Mucosa of rectum (tissue), 2 donors: ENCODE results near the gene KCNQ1OT1.
A peak's percentile ranks its signal among the peaks of the same experiment; 100 is the strongest.

Experiments used
- H3K27ac ChIP-seq, 2 donors: one replicate each; pipeline ENCODE4 v1.7.0; 2013; ENCODE audit warnings: inconsistent platforms in 2 of 2, low read depth in 2 of 2, low read length in 2 of 2
- H3K27me3 ChIP-seq, 2 donors: one replicate each; pipeline ENCODE4 v1.7.0; 2013; ENCODE audit warnings: low read length in 2 of 2; ENCODE audit not compliant: control insufficient read depth in 2 of 2, insufficient read depth in 2 of 2
- H3K36me3 ChIP-seq, 2 donors: one replicate each; pipeline ENCODE4 v1.7.0; 2013; ENCODE audit warnings: low read length in 2 of 2; ENCODE audit not compliant: control insufficient read depth in 2 of 2, insufficient read depth in 2 of 2
- H3K4me1 ChIP-seq, 2 donors: one replicate each; pipeline ENCODE4 v1.7.0; 2013; ENCODE audit warnings: low read length in 2 of 2, mild to moderate bottlenecking in 1 of 2; ENCODE audit not compliant: control insufficient read depth in 2 of 2, insufficient read depth in 2 of 2
- H3K4me3 ChIP-seq, 2 donors: one replicate each; pipeline ENCODE4 v1.7.0; 2013; ENCODE audit warnings: low read length in 2 of 2
- H3K9ac ChIP-seq, 2 donors: one replicate each; pipeline ENCODE4 v1.7.0; 2013; ENCODE audit warnings: low read length in 2 of 2, low read depth in 1 of 2, mild to moderate bottlenecking in 1 of 2
- H3K9me3 ChIP-seq, 2 donors: one replicate each; pipeline ENCODE4 v1.7.0; 2013; ENCODE audit warnings: low read length in 2 of 2; ENCODE audit not compliant: control insufficient read depth in 2 of 2
- donor health status: healthy.
- donor health status: Normal muscosa, but diverticular disease.

The KCNQ1OT1 gene

GRCh38 chr11:2701230-2701629 lies 1.4 kb upstream of the KCNQ1OT1 start:
- no peaks in the 10 kb centered on the region for H3K27me3 ChIP-seq
- H3K9me3 ChIP-seq, result no peaks in the 10 kb centered on the region
- H3K4me3 ChIP-seq, result no peak overlapping the region
- H3K36me3 ChIP-seq, result no peaks in the 10 kb centered on the region
- peaks cover 0 to 6% of the 10 kb centered on the region in 2 donors for H3K4me1 ChIP-seq
- no peak overlapping the region for H3K9ac ChIP-seq
- H3K27ac ChIP-seq, result peak overlapping the region; percentile 16 to 94

- no peaks in the 10 kb centered on the region for H3K36me3 ChIP-seq
- H3K9ac ChIP-seq, result peak overlapping the region; percentile 77 to 91
- peaks cover 0 to 6% of the 10 kb centered on the region in 2 donors for H3K4me1 ChIP-seq
- H3K27ac ChIP-seq, result peak overlapping the region; percentile 94 to 95
- no peaks in the 10 kb centered on the region for H3K9me3 ChIP-seq
- H3K27me3 ChIP-seq, result no peaks in the 10 kb centered on the region
- H3K4me3 ChIP-seq, result peak overlapping the region; percentile 70 to 72
These were observed 819 bp upstream of the KCNQ1OT1 start for GRCh38 chr11:2700415-2701211.

GRCh38 chr11:2699185-2699530 lies 636 bp downstream of the KCNQ1OT1 start:
- H3K9ac ChIP-seq, result peak overlapping the region in 1 of 2 donors; percentile 81
- no peaks in the 10 kb centered on the region for H3K36me3 ChIP-seq
- no peaks in the 10 kb centered on the region for H3K9me3 ChIP-seq
- H3K27ac ChIP-seq, result peak overlapping the region in 1 of 2 donors; percentile 95
- peaks cover 0 to 9% of the 10 kb centered on the region in 2 donors for H3K4me1 ChIP-seq
- H3K27me3 ChIP-seq, result no peaks in the 10 kb centered on the region
- H3K4me3 ChIP-seq, result peak overlapping the region; percentile 74 to 78

- H3K27ac ChIP-seq, result no peak overlapping the region
- no peaks in the 10 kb centered on the region for H3K9me3 ChIP-seq
- peak overlapping the region; percentile 71 to 78 for H3K4me3 ChIP-seq
- H3K36me3 ChIP-seq, result no peaks in the 10 kb centered on the region
- H3K27me3 ChIP-seq, result no peaks in the 10 kb centered on the region
- peaks cover 0 to 9% of the 10 kb centered on the region in 2 donors for H3K4me1 ChIP-seq
- H3K9ac ChIP-seq, result peak overlapping the region; percentile 38 to 81
These were observed 1.2 kb downstream of the KCNQ1OT1 start for GRCh38 chr11:2698386-2699184.

GRCh38 chr11:2697866-2698265 lies 1.9 kb downstream of the KCNQ1OT1 start:
- H3K9me3 ChIP-seq, result no peaks in the 10 kb centered on the region
- peak overlapping the region in 1 of 2 donors; percentile 78 for H3K4me3 ChIP-seq
- H3K36me3 ChIP-seq, result no peaks in the 10 kb centered on the region
- H3K9ac ChIP-seq, result no peak overlapping the region
- no peaks in the 10 kb centered on the region for H3K27me3 ChIP-seq
- H3K4me1 ChIP-seq, result peaks cover 0 to 9% of the 10 kb centered on the region in 2 donors
- no peak overlapping the region for H3K27ac ChIP-seq

GRCh38 chr11:2696455-2696854 lies 3.3 kb downstream of the KCNQ1OT1 start:
- no peak overlapping the region for H3K27ac ChIP-seq
- H3K4me1 ChIP-seq, result peaks cover 0 to 9% of the 10 kb centered on the region in 2 donors
- H3K9me3 ChIP-seq, result no peaks in the 10 kb centered on the region
- no peak overlapping the region for H3K4me3 ChIP-seq
- H3K27me3 ChIP-seq, result no peaks in the 10 kb centered on the region
- H3K9ac ChIP-seq, result no peak overlapping the region
- H3K36me3 ChIP-seq, result no peaks in the 10 kb centered on the region

- Histone ChIP-seq H3K27me3 (no peaks in the 10 kb centered on the region), H3K27ac (no peak overlapping the region), H3K4me1 (peaks cover 3 to 7% of the 10 kb centered on the region in 2 donors), H3K9ac (no peak overlapping the region), H3K9me3 (no peaks in the 10 kb centered on the region), H3K4me3 (no peak overlapping the region), H3K36me3 (no peaks in the 10 kb centered on the region)
These were observed 4.5 kb downstream of the KCNQ1OT1 start for GRCh38 chr11:2694995-2695939.

- peaks cover 3 to 7% of the 10 kb centered on the region in 2 donors for H3K4me1 ChIP-seq
- H3K36me3 ChIP-seq, result no peaks in the 10 kb centered on the region
- no peaks in the 10 kb centered on the region for H3K9me3 ChIP-seq
- no peaks in the 10 kb centered on the region for H3K27me3 ChIP-seq
- H3K9ac ChIP-seq, result no peak overlapping the region
- H3K4me3 ChIP-seq, result no peak overlapping the region
- H3K27ac ChIP-seq, result no peak overlapping the region
These were observed 5.3 kb downstream of the KCNQ1OT1 start for GRCh38 chr11:2694495-2694894.

- Histone ChIP-seq H3K27me3 (no peaks in the 10 kb centered on the region), H3K4me1 (peaks cover 3% of the 10 kb centered on the region in 2 donors), H3K36me3 (no peaks in the 10 kb centered on the region), H3K9me3 (no peaks in the 10 kb centered on the region), H3K4me3 (no peak overlapping the region), H3K9ac (no peak overlapping the region), H3K27ac (no peak overlapping the region)
These were observed 6.2 kb downstream of the KCNQ1OT1 start for GRCh38 chr11:2693271-2694261.
